Measurements from ENCODE around the gene PRICKLE2. TPM values are rescaled to one million over a fixed set of nuclear protein-coding genes. Genes with fewer than 3 reads are reported as not detected.

Gene PRICKLE2
- total and polyA plus RNA-seq, 2 experiments from 2014 or later = 1.1 to 12.5 TPM

GRCh38 chr3:64054488-64054887, 170.8 kb downstream of the PRICKLE2 start:
- Histone ChIP-seq H3K4me3 (no peak overlapping the region), H2AFZ (no peak overlapping the region), H3K27me3 (ENCODE audit: insufficient read depth) (no peaks in the 10 kb centered on the region), H3K4me1 (ENCODE audit: insufficient read depth) (peaks cover 10% of the 10 kb centered on the region), H3K36me3 (ENCODE audit: insufficient read depth) (no peaks in the 10 kb centered on the region), H3K4me2 (no peak overlapping the region), H3K9me2 (ENCODE audit: insufficient read depth) (no peaks in the 10 kb centered on the region), H4K20me1 (replicated peaks; ENCODE audit: insufficient read depth) (no peaks in the 10 kb centered on the region), H3K79me2 (replicated peaks; ENCODE audit: insufficient read depth) (no peaks in the 10 kb centered on the region), H3K27ac (ENCODE audit: low read depth) (no peak overlapping the region), H3F3A (replicated peaks; ENCODE audit: low read depth) (no peaks in the 10 kb centered on the region)
- H3K36me3 Mint-ChIP-seq (ENCODE audit: low read depth) = no peaks in the 10 kb centered on the region
- no peak overlapping the region for H3K4me3 Mint-ChIP-seq
- H3K9me3 Mint-ChIP-seq = no peaks in the 10 kb centered on the region
- H3K4me1 Mint-ChIP-seq = peaks cover 8% of the 10 kb centered on the region
- ATAC-seq (no peak), DNase-seq (ENCODE audit: low spot score) (no peak)
- H3K27me3 Mint-ChIP-seq (ENCODE audit: insufficient read depth, low read depth, poor library complexity) = no peaks in the 10 kb centered on the region
- H3K27ac Mint-ChIP-seq = no peak overlapping the region
- TF ChIP-seq JUNB (IDR thresholded peaks at IDR 0.05; ENCODE audit: unreplicated experiment) = no peak
- no peak for TF ChIP-seq NANOG (IDR thresholded peaks at IDR 0.05; ENCODE audit: borderline replicate concordance)
- TF ChIP-seq ZNF114 (CRISPR knock-in tag; IDR thresholded peaks at IDR 0.05) = no peak
- no peak for TF ChIP-seq EZH2 (IDR thresholded peaks at IDR 0.05; ENCODE audit: low read depth, unreplicated experiment)
- no peak for TF ChIP-seq STAT1 (IDR thresholded peaks at IDR 0.05; ENCODE audit: unreplicated experiment)
- TF ChIP-seq EZH2phosphoT487 (IDR thresholded peaks at IDR 0.05; ENCODE audit: unreplicated experiment) = no peak
- TF ChIP-seq, protein P1, sequence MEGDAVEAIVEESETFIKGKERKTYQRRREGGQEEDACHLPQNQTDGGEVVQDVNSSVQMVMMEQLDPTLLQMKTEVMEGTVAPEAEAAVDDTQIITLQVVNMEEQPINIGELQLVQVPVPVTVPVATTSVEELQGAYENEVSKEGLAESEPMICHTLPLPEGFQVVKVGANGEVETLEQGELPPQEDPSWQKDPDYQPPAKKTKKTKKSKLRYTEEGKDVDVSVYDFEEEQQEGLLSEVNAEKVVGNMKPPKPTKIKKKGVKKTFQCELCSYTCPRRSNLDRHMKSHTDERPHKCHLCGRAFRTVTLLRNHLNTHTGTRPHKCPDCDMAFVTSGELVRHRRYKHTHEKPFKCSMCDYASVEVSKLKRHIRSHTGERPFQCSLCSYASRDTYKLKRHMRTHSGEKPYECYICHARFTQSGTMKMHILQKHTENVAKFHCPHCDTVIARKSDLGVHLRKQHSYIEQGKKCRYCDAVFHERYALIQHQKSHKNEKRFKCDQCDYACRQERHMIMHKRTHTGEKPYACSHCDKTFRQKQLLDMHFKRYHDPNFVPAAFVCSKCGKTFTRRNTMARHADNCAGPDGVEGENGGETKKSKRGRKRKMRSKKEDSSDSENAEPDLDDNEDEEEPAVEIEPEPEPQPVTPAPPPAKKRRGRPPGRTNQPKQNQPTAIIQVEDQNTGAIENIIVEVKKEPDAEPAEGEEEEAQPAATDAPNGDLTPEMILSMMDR (conservative IDR thresholded peaks at IDR 0.05; ENCODE audit: low read depth in 2 of 2) = no peak
- no peak for TF ChIP-seq REST (IDR thresholded peaks at IDR 0.05; ENCODE audit: unreplicated experiment)
- no peak for TF ChIP-seq CREB1 (CRISPR knock-in tag; IDR thresholded peaks at IDR 0.05; ENCODE audit: low read depth)
- TF ChIP-seq ZNF462 (CRISPR knock-in tag; IDR thresholded peaks at IDR 0.05) = no peak
- TF ChIP-seq, protein P2, sequence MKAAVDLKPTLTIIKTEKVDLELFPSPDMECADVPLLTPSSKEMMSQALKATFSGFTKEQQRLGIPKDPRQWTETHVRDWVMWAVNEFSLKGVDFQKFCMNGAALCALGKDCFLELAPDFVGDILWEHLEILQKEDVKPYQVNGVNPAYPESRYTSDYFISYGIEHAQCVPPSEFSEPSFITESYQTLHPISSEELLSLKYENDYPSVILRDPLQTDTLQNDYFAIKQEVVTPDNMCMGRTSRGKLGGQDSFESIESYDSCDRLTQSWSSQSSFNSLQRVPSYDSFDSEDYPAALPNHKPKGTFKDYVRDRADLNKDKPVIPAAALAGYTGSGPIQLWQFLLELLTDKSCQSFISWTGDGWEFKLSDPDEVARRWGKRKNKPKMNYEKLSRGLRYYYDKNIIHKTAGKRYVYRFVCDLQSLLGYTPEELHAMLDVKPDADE (IDR thresholded peaks at IDR 0.05) = no peak
- no peak for TF ChIP-seq ZNF331 (CRISPR knock-in tag; IDR thresholded peaks at IDR 0.05; ENCODE audit: low read depth)
- no peak for TF ChIP-seq POLR2AphosphoS5 (IDR thresholded peaks at IDR 0.05; ENCODE audit: low read depth)

All from GM23338 (cell line).